ENCODE data around the gene CCDC171. TPM values are rescaled to one million over a fixed set of nuclear protein-coding genes. Genes with fewer than 3 reads are reported as not detected.

Gene CCDC171
- total RNA-seq, 1 donor from 2014 or later = 1.2 TPM

GRCh38 chr9:15529566-15530324 is 23.1 kb upstream of the CCDC171 start:
- no peak for DNase-seq (ENCODE audit: low read depth)
- no peak overlapping the region for H3K27ac Mint-ChIP-seq (ENCODE audit: unreplicated experiment)
- Histone ChIP-seq H3K9ac (ENCODE audit: low read length) (no peak overlapping the region), H3K27ac (ENCODE audit: low read depth, low read length) (no peak overlapping the region), H3K9me3 (ENCODE audit: insufficient read depth, low read depth, low read length) (no peaks in the 10 kb centered on the region), H2AFZ (ENCODE audit: low read depth, low read length) (no peak overlapping the region), H3K36me3 (ENCODE audit: insufficient read depth, low read length) (no peaks in the 10 kb centered on the region), H3K4me3 (ENCODE audit: insufficient read depth, low read depth, low read length) (no peak overlapping the region), H3K27me3 (ENCODE audit: insufficient read depth, low read length) (no peaks in the 10 kb centered on the region), H3K79me2 (ENCODE audit: insufficient read depth, low read length) (no peaks in the 10 kb centered on the region), H4K20me1 (ENCODE audit: insufficient read depth, low read length) (no peaks in the 10 kb centered on the region), H3K4me2 (ENCODE audit: low read length) (no peak overlapping the region), H3K4me1 (ENCODE audit: insufficient read depth, low read length) (no peaks in the 10 kb centered on the region)
- FAIRE-seq = no peak
- no peaks in the 10 kb centered on the region for H3K27me3 Mint-ChIP-seq (ENCODE audit: low read depth, unreplicated experiment)
- H3K9me3 Mint-ChIP-seq (ENCODE audit: unreplicated experiment) = no peaks in the 10 kb centered on the region
- TF ChIP-seq CTCF (IDR thresholded peaks at IDR 0.05; ENCODE audit: insufficient read depth, low read depth, low read length) = no peak
- no peak for TF ChIP-seq EZH2 (IDR thresholded peaks at IDR 0.05; ENCODE audit: insufficient read depth, low read length)
- no peaks in the 10 kb centered on the region for H3K4me1 Mint-ChIP-seq (ENCODE audit: low read depth, unreplicated experiment)
- no peak overlapping the region for H3K4me3 Mint-ChIP-seq (ENCODE audit: unreplicated experiment)
- peaks cover 3% of the 10 kb centered on the region for H3K36me3 Mint-ChIP-seq (ENCODE audit: low read depth, unreplicated experiment)

DNA sequence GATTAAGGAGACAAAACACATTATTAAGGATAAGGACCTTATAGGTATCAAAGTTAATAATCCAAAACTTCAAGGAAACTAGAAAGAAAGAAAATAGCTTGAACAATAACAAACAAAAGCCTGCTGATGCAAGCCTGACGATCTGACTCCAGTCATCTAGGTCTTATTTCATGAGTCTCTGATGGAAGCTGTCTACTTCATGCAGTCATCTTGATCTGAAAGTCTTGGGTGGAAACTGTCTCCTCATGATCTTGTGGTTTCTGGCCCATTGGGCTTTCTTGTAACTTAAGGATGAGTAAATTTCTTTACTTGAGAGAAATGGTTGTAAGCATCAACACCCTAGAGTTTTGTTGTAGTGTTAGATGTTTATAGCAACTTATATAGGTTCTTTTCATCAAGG is 21.5 kb upstream of the CCDC171 start:
- no peak overlapping the region for H3K4me2 ChIP-seq (ENCODE audit: low read length)
- H3K27me3 Mint-ChIP-seq (ENCODE audit: low read depth, unreplicated experiment) = no peaks in the 10 kb centered on the region
- H3K9me3 Mint-ChIP-seq (ENCODE audit: unreplicated experiment) = no peaks in the 10 kb centered on the region
- no peak overlapping the region for H3K4me3 Mint-ChIP-seq (ENCODE audit: unreplicated experiment)
- peaks cover 3% of the 10 kb centered on the region for H3K36me3 Mint-ChIP-seq (ENCODE audit: low read depth, unreplicated experiment)
- no peaks in the 10 kb centered on the region for H4K20me1 ChIP-seq (ENCODE audit: insufficient read depth, low read length)
- TF ChIP-seq CTCF (IDR thresholded peaks at IDR 0.05; ENCODE audit: insufficient read depth, low read depth, low read length) = no peak
- no peak for TF ChIP-seq EZH2 (IDR thresholded peaks at IDR 0.05; ENCODE audit: insufficient read depth, low read length)
- H3K27ac ChIP-seq (ENCODE audit: low read depth, low read length) = no peak overlapping the region
- no peaks in the 10 kb centered on the region for H3K4me1 ChIP-seq (ENCODE audit: insufficient read depth, low read length)
- FAIRE-seq (no peak), DNase-seq (ENCODE audit: low read depth) (no peak)
- H3K36me3 ChIP-seq (ENCODE audit: insufficient read depth, low read length) = no peaks in the 10 kb centered on the region
- no peak overlapping the region for H3K9ac ChIP-seq (ENCODE audit: low read length)
- H3K4me3 ChIP-seq (ENCODE audit: insufficient read depth, low read depth, low read length) = no peak overlapping the region
- H3K9me3 ChIP-seq (ENCODE audit: insufficient read depth, low read depth, low read length) = no peaks in the 10 kb centered on the region
- H2AFZ ChIP-seq (ENCODE audit: low read depth, low read length) = no peak overlapping the region
- no peaks in the 10 kb centered on the region for H3K4me1 Mint-ChIP-seq (ENCODE audit: low read depth, unreplicated experiment)
- H3K79me2 ChIP-seq (ENCODE audit: insufficient read depth, low read length) = no peaks in the 10 kb centered on the region
- H3K27ac Mint-ChIP-seq (ENCODE audit: unreplicated experiment) = no peak overlapping the region
- H3K27me3 ChIP-seq (ENCODE audit: insufficient read depth, low read length) = no peaks in the 10 kb centered on the region

- no peak for DNase-seq (ENCODE audit: low read depth)
- no peak overlapping the region for H3K9ac ChIP-seq (ENCODE audit: low read length)
- no peaks in the 10 kb centered on the region for H3K4me1 ChIP-seq (ENCODE audit: insufficient read depth, low read length)
- H3K4me3 ChIP-seq (ENCODE audit: insufficient read depth, low read depth, low read length) = no peak overlapping the region
- H3K4me2 ChIP-seq (ENCODE audit: low read length) = no peak overlapping the region
- H3K27me3 ChIP-seq (ENCODE audit: insufficient read depth, low read length) = no peaks in the 10 kb centered on the region
- Mint-ChIP-seq H3K27ac (ENCODE audit: unreplicated experiment) (no peak overlapping the region), H3K9me3 (ENCODE audit: unreplicated experiment) (no peaks in the 10 kb centered on the region), H3K4me3 (ENCODE audit: unreplicated experiment) (no peak overlapping the region), H3K4me1 (ENCODE audit: low read depth, unreplicated experiment) (no peaks in the 10 kb centered on the region), H3K36me3 (ENCODE audit: low read depth, unreplicated experiment) (no peaks in the 10 kb centered on the region), H3K27me3 (ENCODE audit: low read depth, unreplicated experiment) (no peaks in the 10 kb centered on the region)
- H3K9me3 ChIP-seq (ENCODE audit: insufficient read depth, low read depth, low read length) = no peaks in the 10 kb centered on the region
- H3K79me2 ChIP-seq (ENCODE audit: insufficient read depth, low read length) = no peaks in the 10 kb centered on the region
- H3K36me3 ChIP-seq (ENCODE audit: insufficient read depth, low read length) = no peaks in the 10 kb centered on the region
- H2AFZ ChIP-seq (ENCODE audit: low read depth, low read length) = no peak overlapping the region
- H4K20me1 ChIP-seq (ENCODE audit: insufficient read depth, low read length) = no peaks in the 10 kb centered on the region
- no peak for FAIRE-seq
- H3K27ac ChIP-seq (ENCODE audit: low read depth, low read length) = no peak overlapping the region
- TF ChIP-seq CTCF (IDR thresholded peaks at IDR 0.05; ENCODE audit: insufficient read depth, low read depth, low read length) (no peak), EZH2 (IDR thresholded peaks at IDR 0.05; ENCODE audit: insufficient read depth, low read length) (no peak)
These were observed 11.0 kb upstream of the CCDC171 start for GRCh38 chr9:15541872-15542271.

All from astrocyte (in vitro differentiated cells and primary cell).